Brain microvascular endothelial cell (primary cell): ENCODE results near the gene RIPOR3.

Source experiments
- DNase-seq: peaks from one replicate; pipeline ENCODE4 v3.0.0-alpha.2; 2020
- H3K27ac ChIP-seq: fragments of 250-450 bp; sonication (Bioruptor Pico); 2 replicates; pipeline ENCODE4 v1.5.1; 2020; ENCODE audit warnings: mild to moderate bottlenecking, moderate library complexity
- H3K27me3 ChIP-seq: fragments of 250-450 bp; sonication (Bioruptor Pico); replicated peaks from 2 replicates; pipeline ENCODE4 v1.5.1; 2020; ENCODE audit warnings: mild to moderate bottlenecking
- H3K36me3 ChIP-seq: fragments of 250-450 bp; sonication (Bioruptor Pico); replicated peaks from 2 replicates; pipeline ENCODE4 v1.5.1; 2020; ENCODE audit warnings: mild to moderate bottlenecking
- H3K4me3 ChIP-seq: 2 replicates; pipeline ENCODE4 v1.5.1; 2011; ENCODE audit warnings: low read depth, mild to moderate bottlenecking, control low read depth, low read length, moderate library complexity
- in situ Hi-C: cut with HindIII; loops from 2 replicates; pipeline ENCODE4 v1.10.0; 2017; ENCODE audit warnings: low sequenced_read_pairs, low pct_ligation_motif_present
- TF ChIP-seq, protein P1 (sequence below): IDR thresholded peaks from 2 replicates; pipeline ENCODE4 v1.5.1; 2011; ENCODE audit warnings: low read depth, mild to moderate bottlenecking, moderate library complexity, low read length, control low read depth, inconsistent platforms; ENCODE audit errors: missing control alignments

RIPOR3 gene

DNA sequence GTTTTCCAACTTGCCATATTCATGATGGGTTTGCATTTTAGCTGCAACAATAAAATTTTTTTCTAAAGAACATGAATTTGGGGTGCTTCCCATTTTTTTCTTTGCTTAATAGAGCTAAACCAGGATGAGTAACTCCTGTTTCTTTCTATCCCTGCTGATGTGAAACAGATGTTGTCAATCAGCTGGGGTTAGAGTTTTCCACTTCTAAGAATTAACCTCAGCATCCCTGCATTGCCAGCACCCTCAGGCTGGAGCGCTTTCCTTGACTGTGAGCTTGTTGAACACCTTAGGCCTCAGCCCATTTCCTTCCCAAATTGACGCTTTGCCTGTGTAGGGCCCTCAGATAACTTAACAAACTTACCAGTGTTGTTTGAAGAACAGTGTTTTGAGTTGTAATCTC, 106.7 kb downstream of the RIPOR3 start:
- in situ Hi-C loops = no loop called here
- peaks cover 81% of the 10 kb centered on the region for H3K36me3 ChIP-seq
- H3K27ac ChIP-seq = no peak overlapping the region
- DNase-seq = no peak
- TF ChIP-seq, protein P1, sequence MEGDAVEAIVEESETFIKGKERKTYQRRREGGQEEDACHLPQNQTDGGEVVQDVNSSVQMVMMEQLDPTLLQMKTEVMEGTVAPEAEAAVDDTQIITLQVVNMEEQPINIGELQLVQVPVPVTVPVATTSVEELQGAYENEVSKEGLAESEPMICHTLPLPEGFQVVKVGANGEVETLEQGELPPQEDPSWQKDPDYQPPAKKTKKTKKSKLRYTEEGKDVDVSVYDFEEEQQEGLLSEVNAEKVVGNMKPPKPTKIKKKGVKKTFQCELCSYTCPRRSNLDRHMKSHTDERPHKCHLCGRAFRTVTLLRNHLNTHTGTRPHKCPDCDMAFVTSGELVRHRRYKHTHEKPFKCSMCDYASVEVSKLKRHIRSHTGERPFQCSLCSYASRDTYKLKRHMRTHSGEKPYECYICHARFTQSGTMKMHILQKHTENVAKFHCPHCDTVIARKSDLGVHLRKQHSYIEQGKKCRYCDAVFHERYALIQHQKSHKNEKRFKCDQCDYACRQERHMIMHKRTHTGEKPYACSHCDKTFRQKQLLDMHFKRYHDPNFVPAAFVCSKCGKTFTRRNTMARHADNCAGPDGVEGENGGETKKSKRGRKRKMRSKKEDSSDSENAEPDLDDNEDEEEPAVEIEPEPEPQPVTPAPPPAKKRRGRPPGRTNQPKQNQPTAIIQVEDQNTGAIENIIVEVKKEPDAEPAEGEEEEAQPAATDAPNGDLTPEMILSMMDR = no peak
- no peak overlapping the region for H3K4me3 ChIP-seq
- H3K27me3 ChIP-seq = no peaks in the 10 kb centered on the region

DNA sequence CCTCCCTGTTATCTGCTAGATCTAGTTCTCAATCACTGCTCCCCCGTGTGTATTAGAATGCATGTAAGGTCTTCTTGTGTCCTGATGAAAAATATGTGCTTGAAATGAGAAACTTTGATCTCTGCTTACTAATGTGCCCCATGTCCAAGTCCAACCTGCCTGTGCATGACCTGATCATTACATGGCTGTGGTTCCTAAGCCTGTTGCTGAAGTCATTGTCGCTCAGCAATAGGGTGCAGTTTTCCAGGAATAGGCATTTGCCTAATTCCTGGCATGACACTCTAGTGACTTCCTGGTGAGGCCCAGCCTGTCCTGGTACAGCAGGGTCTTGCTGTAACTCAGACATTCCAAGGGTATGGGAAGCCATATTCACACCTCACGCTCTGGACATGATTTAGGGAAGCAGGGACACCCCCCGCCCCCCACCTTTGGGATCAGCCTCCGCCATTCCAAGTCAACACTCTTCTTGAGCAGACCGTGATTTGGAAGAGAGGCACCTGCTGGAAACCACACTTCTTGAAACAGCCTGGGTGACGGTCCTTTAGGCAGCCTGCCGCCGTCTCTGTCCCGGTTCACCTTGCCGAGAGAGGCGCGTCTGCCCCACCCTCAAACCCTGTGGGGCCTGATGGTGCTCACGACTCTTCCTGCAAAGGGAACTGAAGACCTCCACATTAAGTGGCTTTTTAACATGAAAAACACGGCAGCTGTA, 107.7 kb downstream of the RIPOR3 start:
- DNase-seq = no peak
- no peaks in the 10 kb centered on the region for H3K27me3 ChIP-seq
- TF ChIP-seq, protein P1 = no peak
- H3K4me3 ChIP-seq = no peak overlapping the region
- H3K36me3 ChIP-seq = peaks cover 87% of the 10 kb centered on the region
- in situ Hi-C loops = no loop called here
- H3K27ac ChIP-seq = no peak overlapping the region

DNA sequence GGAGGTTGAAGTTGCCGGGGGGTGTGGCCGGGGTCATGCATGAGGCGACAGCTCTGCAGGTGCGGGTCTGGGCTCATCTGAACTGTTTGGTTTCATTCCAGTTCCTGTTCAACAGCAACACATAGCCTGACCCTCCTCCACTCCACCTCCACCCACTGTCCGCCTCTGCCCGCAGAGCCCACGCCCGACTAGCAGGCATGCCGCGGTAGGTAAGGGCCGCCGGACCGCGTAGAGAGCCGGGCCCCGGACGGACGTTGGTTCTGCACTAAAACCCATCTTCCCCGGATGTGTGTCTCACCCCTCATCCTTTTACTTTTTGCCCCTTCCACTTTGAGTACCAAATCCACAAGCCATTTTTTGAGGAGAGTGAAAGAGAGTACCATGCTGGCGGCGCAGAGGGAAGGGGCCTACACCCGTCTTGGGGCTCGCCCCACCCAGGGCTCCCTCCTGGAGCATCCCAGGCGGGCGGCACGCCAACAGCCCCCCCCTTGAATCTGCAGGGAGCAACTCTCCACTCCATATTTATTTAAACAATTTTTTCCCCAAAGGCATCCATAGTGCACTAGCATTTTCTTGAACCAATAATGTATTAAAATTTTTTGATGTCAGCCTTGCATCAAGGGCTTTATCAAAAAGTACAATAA, 108.6 kb downstream of the RIPOR3 start:
- no peak for DNase-seq
- in situ Hi-C loops = no loop called here
- no peak overlapping the region for H3K4me3 ChIP-seq
- TF ChIP-seq, protein P1 = no peak
- no peak overlapping the region for H3K27ac ChIP-seq
- peaks cover 93% of the 10 kb centered on the region for H3K36me3 ChIP-seq
- no peaks in the 10 kb centered on the region for H3K27me3 ChIP-seq

DNA sequence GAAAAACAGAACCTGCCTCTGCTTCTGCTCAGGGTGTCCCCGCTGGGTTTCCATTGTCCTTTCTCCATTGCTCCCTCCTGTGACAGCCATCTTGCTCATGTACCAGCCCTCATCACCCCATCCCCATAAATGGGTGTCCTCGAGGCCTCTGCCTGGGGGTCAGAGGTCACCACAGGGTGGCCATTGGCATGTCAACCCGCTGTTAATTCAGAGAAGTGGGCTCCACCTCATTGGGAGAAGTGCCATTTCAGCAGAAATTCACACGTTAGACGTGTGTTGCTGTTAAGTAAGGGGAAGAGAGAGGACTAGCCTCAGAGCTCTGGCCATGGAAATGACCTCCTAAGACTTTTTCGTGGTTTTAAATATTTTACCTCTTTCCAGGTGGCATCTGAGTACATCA, 109.2 kb downstream of the RIPOR3 start:
- H3K27ac ChIP-seq = no peak overlapping the region
- in situ Hi-C loops = no loop called here
- TF ChIP-seq, protein P1 = no peak

DNA sequence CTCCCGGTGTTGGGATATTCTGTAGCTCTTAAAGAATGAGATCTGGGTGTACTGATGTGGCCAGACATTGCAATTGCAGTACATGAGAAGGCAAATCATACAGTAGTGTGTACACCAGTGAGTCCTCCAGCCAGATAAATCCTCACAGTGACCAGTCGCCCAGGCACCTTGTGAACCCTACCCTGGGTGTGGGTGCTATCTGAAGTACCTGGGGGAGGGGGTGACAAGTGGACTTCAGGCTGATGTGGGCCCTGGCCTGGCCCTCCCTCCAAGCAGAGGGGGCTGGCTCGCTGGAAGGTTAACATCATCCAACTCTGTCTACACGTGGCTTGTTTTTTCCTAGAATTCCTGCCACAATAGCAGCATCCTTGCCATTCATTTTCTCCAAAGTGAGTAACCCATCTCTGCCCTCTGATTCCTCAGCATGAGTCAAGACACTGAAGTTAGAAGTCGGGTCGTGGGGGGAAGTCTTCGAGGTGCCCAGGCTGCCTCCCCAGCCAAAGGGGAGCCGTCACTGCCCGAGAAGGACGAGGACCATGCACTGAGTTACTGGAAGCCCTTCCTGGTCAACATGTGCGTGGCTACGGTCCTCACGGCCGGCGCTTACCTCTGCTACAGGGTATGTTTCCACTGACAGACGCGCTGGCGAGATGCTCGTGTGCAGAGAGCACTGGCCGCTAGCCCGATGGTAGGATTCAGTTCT, 110.3 kb downstream of the RIPOR3 start:
- peaks cover 87% of the 10 kb centered on the region for H3K36me3 ChIP-seq

More for the DNA sequence above, 109.2 kb downstream of the RIPOR3 start:
- H3K36me3 ChIP-seq = peaks cover 93% of the 10 kb centered on the region
- DNase-seq = no peak
- H3K27me3 ChIP-seq = no peaks in the 10 kb centered on the region
- H3K4me3 ChIP-seq = no peak overlapping the region

More for the DNA sequence above, 110.3 kb downstream of the RIPOR3 start:
- H3K27me3 ChIP-seq = no peaks in the 10 kb centered on the region
- no peak overlapping the region for H3K4me3 ChIP-seq
- TF ChIP-seq, protein P1 = no peak
- DNase-seq = no peak
- in situ Hi-C loops = no loop called here
- H3K27ac ChIP-seq = no peak overlapping the region
